Stomach (tissue), 9 donors: ENCODE data around the gene CFAP46. TPM values are rescaled to one million over a fixed set of nuclear protein-coding genes. Genes with fewer than 3 reads are reported as not detected.
"Not testable (repeated sequence)": the region's sequence is repeated elsewhere in the genome, so short reads cannot be mapped to it uniquely, and the experiment has no call there.

Experiments used
- DNase-seq, 2 donors: peaks; one replicate each; pipeline versions ENCODE4 v3.0.0 to v3.0.0-alpha.2; 2013 to 2019
- H3K27ac ChIP-seq, 5 donors: fragments of 200-600 bp in 4 of 5; sonication (generic) in 4 of 5; one replicate each; pipeline ENCODE4 v1.5.1; 2013 to 2019; ENCODE audit warnings: mild to moderate bottlenecking in 1 of 5, moderate library complexity in 1 of 5
- H3K27me3 ChIP-seq, 3 donors: fragments of 200-600 bp; sonication (generic); one replicate each; pipeline ENCODE4 v1.5.1; 2017 to 2019; ENCODE audit warnings: mixed run types in 1 of 3
- H3K36me3 ChIP-seq, 4 donors: fragments of 200-600 bp; sonication (generic); 1 replicate in 3 of 4; 2 replicates in 1 of 4; pipeline ENCODE4 v1.5.1; 2016 to 2019
- H3K4me1 ChIP-seq, 4 donors: fragments of 200-600 bp; sonication (generic); one replicate each; pipeline ENCODE4 v1.5.1; 2016 to 2019
- H3K4me3 ChIP-seq, 4 donors: fragments of 200-600 bp; sonication (generic) in 3 of 4; one replicate each; pipeline ENCODE4 v1.5.1; 2016 to 2019; ENCODE audit warnings: mild to moderate bottlenecking in 1 of 4
- H3K9me3 ChIP-seq, 4 donors: fragments of 200-600 bp; sonication (generic); one replicate each; pipeline ENCODE4 v1.5.1; 2016 to 2019
- EP300 ChIP-seq: sonication (generic); formaldehyde crosslinking; IDR thresholded peaks from one replicate; pipeline ENCODE4 v1.6.1; 2017; ENCODE audit warnings: antibody characterized with exemption
- POLR2A ChIP-seq, 4 donors: fragments of 450-650 bp; IDR thresholded peaks; one replicate each; pipeline ENCODE4 v1.6.1; 2016; ENCODE audit warnings: antibody characterized with exemption in 4 of 4, control low read depth in 2 of 4, mild to moderate bottlenecking in 1 of 4, moderate library complexity in 1 of 4
- POLR2AphosphoS5 ChIP-seq, 3 donors: sonication (generic); formaldehyde crosslinking; IDR thresholded peaks; one replicate each; pipeline ENCODE4 v1.6.1; 2016; ENCODE audit warnings: antibody characterized with exemption in 3 of 3
- WGBS, 5 donors: extraction: QIAGEN DNeasy Blood & Tissue Kit in 3 of 5; methylation state at CpG; one replicate each; pipeline versions ENCODE4 v1.1.5 to v1.1.7; 2013 to 2018; 5-methylcytosine and 5-hydroxymethylcytosine counted together
- intact Hi-C: fragments of 100-400 bp; cut with DNase I; formaldehyde crosslinking; loops from one replicate; pipeline ENCODE4 v1.15.1; 2023; ENCODE audit warnings: low total_unique reads
- polyA plus RNA-seq, 3 donors: library from polyadenylated mRNA; stranded (reverse); fragments of 200-250 nt; gene quantifications; one replicate each; pipeline ENCODE4 v1.2.3, GENCODE V29; 2013
- total RNA-seq, 5 donors: library from RNA; depleted of rRNA; stranded (reverse); fragments of >200 nt; gene quantifications; one replicate each; pipeline versions ENCODE4 v1.1.0 to v1.2.3, GENCODE V29; 2014 to 2016
- TF ChIP-seq, protein P1 (sequence below), 7 experiments: fragments of 450-650 bp in 4 of 7; fragments of 200-600 bp in 3 of 7; sonication (generic) in 3 of 7; IDR thresholded peaks; one replicate each; pipeline ENCODE4 v1.5.1; 2016 to 2019; ENCODE audit warnings: antibody characterized with exemption in 7 of 7, control low read depth in 2 of 7, mild to moderate bottlenecking in 1 of 7
- donor health status: healthy with polysubstance abuse.
- donor health status: Bipolar disorder and iron deficiency.
- donor health status: healthy.

The CFAP46 gene
- total and polyA plus RNA-seq, 8 donors = under 0.01 to 5.8 (median 1.8) TPM; not detected in 1

DNA sequence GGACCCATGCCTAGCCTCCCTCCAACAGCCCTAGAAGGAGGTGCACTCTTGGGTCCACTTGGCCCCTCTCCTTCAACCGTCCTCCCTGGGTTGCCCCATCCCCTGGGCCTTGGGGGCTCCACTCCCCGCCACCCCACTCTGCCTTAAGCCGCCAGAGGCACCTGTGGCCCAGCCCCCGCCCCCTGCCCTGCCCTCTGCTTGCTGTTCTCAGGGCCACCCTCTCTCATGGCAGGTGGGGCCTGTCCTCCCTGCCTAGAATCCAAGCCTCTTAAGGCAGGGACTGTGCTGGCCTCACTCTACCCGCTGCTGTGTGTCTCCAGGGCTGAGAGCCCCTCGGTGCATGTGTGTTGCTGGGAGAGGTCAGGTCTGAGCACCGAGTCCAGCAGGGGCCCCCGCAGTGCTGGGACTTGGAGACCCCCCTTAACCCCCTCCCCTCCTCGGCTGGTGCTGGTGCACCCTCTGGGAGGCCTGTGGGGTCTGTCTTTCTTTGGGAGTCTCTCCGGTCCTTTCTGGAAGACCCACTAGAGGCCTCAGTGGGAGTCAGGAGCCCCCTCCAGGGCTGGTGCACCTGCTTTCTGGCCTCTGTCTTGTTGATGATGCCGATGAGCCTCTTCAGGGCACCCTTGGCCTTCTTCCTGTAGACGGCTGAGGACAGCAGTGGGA, 43.8 kb downstream of the CFAP46 start:
- H3K27me3 ChIP-seq = peaks cover 0 to 17% (median 3%) of the 10 kb centered on the region in 3 donors
- no peaks in the 10 kb centered on the region for H3K4me1 ChIP-seq
- no peak overlapping the region for H3K27ac ChIP-seq
- no peak overlapping the region for H3K4me3 ChIP-seq
- intact Hi-C loops = no loop called here
- no peaks in the 10 kb centered on the region for H3K36me3 ChIP-seq
- WGBS, 5 donors = 87 to 98% (median 89%) methylated on average over 8 to 12 of the region's 12 CpGs
- H3K9me3 ChIP-seq = no peaks in the 10 kb centered on the region
- DNase-seq = no peak
- TF ChIP-seq POLR2AphosphoS5 (IDR thresholded peaks at IDR 0.05) (no peak), POLR2A (IDR thresholded peaks at IDR 0.05) (no peak), EP300 (no peak)
- TF ChIP-seq, protein P1, sequence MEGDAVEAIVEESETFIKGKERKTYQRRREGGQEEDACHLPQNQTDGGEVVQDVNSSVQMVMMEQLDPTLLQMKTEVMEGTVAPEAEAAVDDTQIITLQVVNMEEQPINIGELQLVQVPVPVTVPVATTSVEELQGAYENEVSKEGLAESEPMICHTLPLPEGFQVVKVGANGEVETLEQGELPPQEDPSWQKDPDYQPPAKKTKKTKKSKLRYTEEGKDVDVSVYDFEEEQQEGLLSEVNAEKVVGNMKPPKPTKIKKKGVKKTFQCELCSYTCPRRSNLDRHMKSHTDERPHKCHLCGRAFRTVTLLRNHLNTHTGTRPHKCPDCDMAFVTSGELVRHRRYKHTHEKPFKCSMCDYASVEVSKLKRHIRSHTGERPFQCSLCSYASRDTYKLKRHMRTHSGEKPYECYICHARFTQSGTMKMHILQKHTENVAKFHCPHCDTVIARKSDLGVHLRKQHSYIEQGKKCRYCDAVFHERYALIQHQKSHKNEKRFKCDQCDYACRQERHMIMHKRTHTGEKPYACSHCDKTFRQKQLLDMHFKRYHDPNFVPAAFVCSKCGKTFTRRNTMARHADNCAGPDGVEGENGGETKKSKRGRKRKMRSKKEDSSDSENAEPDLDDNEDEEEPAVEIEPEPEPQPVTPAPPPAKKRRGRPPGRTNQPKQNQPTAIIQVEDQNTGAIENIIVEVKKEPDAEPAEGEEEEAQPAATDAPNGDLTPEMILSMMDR (IDR thresholded peaks at IDR 0.05) = no peak

- no peaks in the 10 kb centered on the region for H3K36me3 ChIP-seq
- H3K4me3 ChIP-seq = no peak overlapping the region
- 75 to 88% (median 84%) methylated on average over 7 to 16 of the region's 16 CpGs for WGBS, 5 donors
- H3K27ac ChIP-seq = no peak overlapping the region
- no peaks in the 10 kb centered on the region for H3K9me3 ChIP-seq
- DNase-seq = no peak
- H3K4me1 ChIP-seq = peaks cover 0 to 6% (median 0%) of the 10 kb centered on the region in 4 donors
- intact Hi-C loops = no loop called here
- peaks cover 0 to 25% (median 10%) of the 10 kb centered on the region in 3 donors for H3K27me3 ChIP-seq
- TF ChIP-seq POLR2AphosphoS5 (IDR thresholded peaks at IDR 0.05) = no peak
- TF ChIP-seq POLR2A (IDR thresholded peaks at IDR 0.05) = no peak
- TF ChIP-seq, protein P1 (IDR thresholded peaks at IDR 0.05) = no peak
- no peak for TF ChIP-seq EP300
Measured at GRCh38 chr10:132897516-132898381, 44.6 kb downstream of the CFAP46 start.

GRCh38 chr10:132893786-132894185, 48.6 kb downstream of the CFAP46 start:
- H3K9me3 ChIP-seq, H3K36me3 ChIP-seq, H3K4me1 ChIP-seq, H3K27ac ChIP-seq, intact Hi-C loops, H3K4me3 ChIP-seq, DNase-seq: not testable (repeated sequence)
- WGBS, 5 donors = 52 to 63% (median 60%) methylated on average over 6 of the region's 6 CpGs
- peaks cover 0 to 55% (median 22%) of the 10 kb centered on the region in 3 donors for H3K27me3 ChIP-seq

DNA sequence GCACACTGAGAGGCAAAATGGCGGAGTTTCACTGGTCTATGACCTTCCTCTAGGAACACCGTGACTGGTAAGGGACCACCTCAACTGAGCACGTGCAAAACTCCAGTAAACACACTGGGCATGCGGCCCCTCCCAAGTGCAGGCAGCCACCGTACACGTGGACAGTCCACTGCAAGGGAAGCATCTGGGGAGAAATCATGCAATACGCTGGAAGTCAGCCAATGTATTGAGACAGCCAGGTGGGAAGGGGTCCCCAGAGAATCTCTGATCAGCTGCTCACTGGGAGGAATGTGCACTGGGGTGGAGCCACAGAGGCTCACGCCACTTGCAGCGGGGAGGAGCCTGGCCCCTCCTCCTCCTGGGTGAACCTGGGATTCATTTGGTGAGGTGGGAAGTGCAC, 49.3 kb downstream of the CFAP46 start:
- intact Hi-C loops = no loop called here
- Histone ChIP-seq H3K4me3 (no peak overlapping the region), H3K9me3 (no peaks in the 10 kb centered on the region), H3K27me3 (peaks cover 0 to 57% (median 24%) of the 10 kb centered on the region in 3 donors), H3K4me1 (peaks cover 0 to 8% (median 0%) of the 10 kb centered on the region in 4 donors), H3K27ac (no peak overlapping the region), H3K36me3 (no peaks in the 10 kb centered on the region)
- DNase-seq = peak in 1 of 2 donors; percentile 34
- TF ChIP-seq EP300 (no peak), POLR2AphosphoS5 (IDR thresholded peaks at IDR 0.05) (no peak), POLR2A (IDR thresholded peaks at IDR 0.05) (no peak)
- TF ChIP-seq, protein P1 (IDR thresholded peaks at IDR 0.05) = no peak
- 40 to 57% (median 48%) methylated on average over 9 of the region's 9 CpGs for WGBS, 5 donors
